Liver (tissue), 9 donors: ENCODE measurements around the gene LHFPL3. TPM values are rescaled to one million over a fixed set of nuclear protein-coding genes. Genes with fewer than 3 reads are reported as not detected.

ENCODE experiments used
- DNase-seq: peaks from one replicate; pipeline ENCODE4 v3.0.0-alpha.2; 2017; ENCODE audit warnings: low spot score
- H3K27ac ChIP-seq, 2 donors: one replicate each; pipeline ENCODE4 v1.7.0; 2013; ENCODE audit warnings: inconsistent platforms in 2 of 2, low read length in 2 of 2, control low read depth in 1 of 2, low read depth in 1 of 2, mild to moderate bottlenecking in 1 of 2
- H3K27me3 ChIP-seq, 4 donors: one replicate each; pipeline versions ENCODE4 v1.6.1 to v1.7.0; 2013; ENCODE audit warnings: low read length in 3 of 4, inconsistent platforms in 1 of 4, mild to moderate bottlenecking in 1 of 4, moderate library complexity in 1 of 4; ENCODE audit not compliant: control insufficient read depth in 4 of 4, insufficient read depth in 4 of 4
- H3K36me3 ChIP-seq, 4 donors: one replicate each; pipeline versions ENCODE4 v1.6.1 to v1.7.0; 2013; ENCODE audit warnings: low read length in 3 of 4, mild to moderate bottlenecking in 3 of 4, low read depth in 1 of 4, moderate library complexity in 1 of 4; ENCODE audit not compliant: control insufficient read depth in 4 of 4, insufficient read depth in 3 of 4
- H3K4me1 ChIP-seq, 4 donors: one replicate each; pipeline versions ENCODE4 v1.6.1 to v1.7.0; 2013; ENCODE audit warnings: low read length in 3 of 4, mild to moderate bottlenecking in 3 of 4, moderate library complexity in 1 of 4; ENCODE audit not compliant: control insufficient read depth in 4 of 4, insufficient read depth in 4 of 4
- H3K4me3 ChIP-seq, 3 donors: one replicate each; pipeline versions ENCODE4 v1.6.1 to v1.7.0; 2013; ENCODE audit warnings: low read length in 3 of 3, control low read depth in 1 of 3, low read depth in 1 of 3, mild to moderate bottlenecking in 1 of 3
- H3K9ac ChIP-seq, 2 donors: one replicate each; pipeline ENCODE4 v1.7.0; 2013; ENCODE audit warnings: low read length in 2 of 2, mild to moderate bottlenecking in 2 of 2, moderate library complexity in 2 of 2, control low read depth in 1 of 2, low read depth in 1 of 2
- H3K9me3 ChIP-seq, 4 donors: one replicate each; pipeline versions ENCODE4 v1.6.1 to v1.7.0; 2013; ENCODE audit warnings: low read length in 3 of 4; ENCODE audit not compliant: control insufficient read depth in 4 of 4
- ATF3 ChIP-seq: IDR thresholded peaks from 2 replicates; pipeline ENCODE4 v1.6.1; 2016; ENCODE audit warnings: antibody characterized with exemption
- EGR1 ChIP-seq, 2 donors: IDR thresholded peaks; 2 replicates each; pipeline ENCODE4 v1.6.1; 2016 to 2018; ENCODE audit warnings: antibody characterized with exemption in 2 of 2, low read depth in 2 of 2
- FOXA1 ChIP-seq: IDR thresholded peaks from 2 replicates; pipeline ENCODE4 v1.6.1; 2016; ENCODE audit warnings: antibody characterized with exemption
- FOXA2 ChIP-seq: IDR thresholded peaks from 2 replicates; pipeline ENCODE4 v1.6.1; 2016; ENCODE audit warnings: antibody characterized with exemption
- GABPA ChIP-seq, 2 donors: IDR thresholded peaks in 1 of 2; conservative IDR thresholded peaks in 1 of 2; 2 replicates each; pipeline ENCODE4 v1.6.1; 2016; ENCODE audit warnings: antibody characterized with exemption in 2 of 2, mild to moderate bottlenecking in 1 of 2, moderate library complexity in 1 of 2
- HNF4A ChIP-seq, 2 donors: conservative IDR thresholded peaks; 2 replicates each; pipeline ENCODE4 v1.6.1; 2016; ENCODE audit warnings: antibody characterized with exemption in 2 of 2, mild to moderate bottlenecking in 2 of 2
- HNF4G ChIP-seq: IDR thresholded peaks from 2 replicates; pipeline ENCODE4 v1.6.1; 2016; ENCODE audit warnings: antibody characterized with exemption
- JUND ChIP-seq, 2 donors: IDR thresholded peaks; 2 replicates each; pipeline ENCODE4 v1.6.1; 2016; ENCODE audit warnings: antibody characterized with exemption in 2 of 2
- NR2F2 ChIP-seq: IDR thresholded peaks from 2 replicates; pipeline ENCODE4 v1.6.1; 2016; ENCODE audit warnings: antibody characterized with exemption
- RAD21 ChIP-seq, 2 donors: IDR thresholded peaks; 2 replicates each; pipeline ENCODE4 v1.6.1; 2016; ENCODE audit warnings: antibody characterized with exemption in 2 of 2, mild to moderate bottlenecking in 2 of 2
- RXRA ChIP-seq, 2 donors: IDR thresholded peaks; 2 replicates each; pipeline ENCODE4 v1.6.1; 2017 to 2018; ENCODE audit warnings: antibody characterized with exemption in 2 of 2, mild to moderate bottlenecking in 1 of 2
- SP1 ChIP-seq: IDR thresholded peaks from 2 replicates; pipeline ENCODE4 v1.6.1; 2018; ENCODE audit warnings: antibody characterized with exemption, mild to moderate bottlenecking
- TAF1 ChIP-seq: conservative IDR thresholded peaks from 2 replicates; pipeline ENCODE4 v1.6.1; 2016; ENCODE audit warnings: antibody characterized with exemption, mild to moderate bottlenecking
- WGBS: extraction: QIAGEN DNeasy Blood & Tissue Kit; methylation state at CpG from one replicate; pipeline ENCODE4 v1.1.7; 2013; 5-methylcytosine and 5-hydroxymethylcytosine counted together
- polyA plus RNA-seq, 2 donors: library from polyadenylated mRNA; stranded (reverse) in 1 of 2; unstranded in 1 of 2; fragments of 200-250 nt in 1 of 2; fragments of >200 nt in 1 of 2; fragmentation: Nextera tagmentation in 1 of 2; extraction: Ambion mirVana in 1 of 2; gene quantifications; one replicate each; pipeline versions ENCODE4 v1.2.1 to v1.2.3, GENCODE V29; 2013 to 2015
- total RNA-seq, 2 donors: library from RNA; depleted of rRNA; stranded (reverse); fragments of >200 nt; gene quantifications; one replicate each; pipeline ENCODE4 v1.2.3, GENCODE V29; 2014
- TF ChIP-seq, protein P1 (sequence below): IDR thresholded peaks from 2 replicates; pipeline ENCODE4 v1.6.1; 2016; ENCODE audit warnings: antibody characterized with exemption, mild to moderate bottlenecking
- TF ChIP-seq, protein P2 (sequence below): IDR thresholded peaks from 2 replicates; pipeline ENCODE4 v1.6.1; 2016; ENCODE audit warnings: antibody characterized with exemption
- TF ChIP-seq, protein P3 (sequence below): IDR thresholded peaks from 2 replicates; pipeline ENCODE4 v1.6.1; 2016; ENCODE audit warnings: antibody characterized with exemption
- donor health status: healthy.
- donor health status: healthy.
- donor health status: healthy.
- donor health status: healthy.
- donor health status: healthy.

Gene LHFPL3
- total and polyA plus RNA-seq, 4 donors = not detected

GRCh38 chr7:104499975-104500374 lies 171.6 kb downstream of the LHFPL3 start:
- no peaks in the 10 kb centered on the region for H3K36me3 ChIP-seq
- no peak for DNase-seq
- H3K9ac ChIP-seq = no peak overlapping the region
- no peaks in the 10 kb centered on the region for H3K4me1 ChIP-seq
- WGBS = 70% methylated on average over 5 of the region's 5 CpGs
- H3K27ac ChIP-seq = no peak overlapping the region
- no peaks in the 10 kb centered on the region for H3K9me3 ChIP-seq
- peaks cover 0 to 3% (median 0%) of the 10 kb centered on the region in 4 donors for H3K27me3 ChIP-seq
- TF ChIP-seq HNF4G (no peak), ATF3 (no peak), FOXA1 (no peak), GABPA (IDR thresholded peaks at IDR 0.05 in 1 of 2, conservative IDR thresholded peaks at IDR 0.05 in 1 of 2) (no peak), NR2F2 (no peak), SP1 (no peak), JUND (IDR thresholded peaks at IDR 0.05) (no peak), TAF1 (no peak), RAD21 (IDR thresholded peaks at IDR 0.05) (no peak), RXRA (IDR thresholded peaks at IDR 0.05) (no peak), EGR1 (IDR thresholded peaks at IDR 0.05; ENCODE audit: low read depth in 2 of 2) (no peak)
- TF ChIP-seq, protein P1, sequence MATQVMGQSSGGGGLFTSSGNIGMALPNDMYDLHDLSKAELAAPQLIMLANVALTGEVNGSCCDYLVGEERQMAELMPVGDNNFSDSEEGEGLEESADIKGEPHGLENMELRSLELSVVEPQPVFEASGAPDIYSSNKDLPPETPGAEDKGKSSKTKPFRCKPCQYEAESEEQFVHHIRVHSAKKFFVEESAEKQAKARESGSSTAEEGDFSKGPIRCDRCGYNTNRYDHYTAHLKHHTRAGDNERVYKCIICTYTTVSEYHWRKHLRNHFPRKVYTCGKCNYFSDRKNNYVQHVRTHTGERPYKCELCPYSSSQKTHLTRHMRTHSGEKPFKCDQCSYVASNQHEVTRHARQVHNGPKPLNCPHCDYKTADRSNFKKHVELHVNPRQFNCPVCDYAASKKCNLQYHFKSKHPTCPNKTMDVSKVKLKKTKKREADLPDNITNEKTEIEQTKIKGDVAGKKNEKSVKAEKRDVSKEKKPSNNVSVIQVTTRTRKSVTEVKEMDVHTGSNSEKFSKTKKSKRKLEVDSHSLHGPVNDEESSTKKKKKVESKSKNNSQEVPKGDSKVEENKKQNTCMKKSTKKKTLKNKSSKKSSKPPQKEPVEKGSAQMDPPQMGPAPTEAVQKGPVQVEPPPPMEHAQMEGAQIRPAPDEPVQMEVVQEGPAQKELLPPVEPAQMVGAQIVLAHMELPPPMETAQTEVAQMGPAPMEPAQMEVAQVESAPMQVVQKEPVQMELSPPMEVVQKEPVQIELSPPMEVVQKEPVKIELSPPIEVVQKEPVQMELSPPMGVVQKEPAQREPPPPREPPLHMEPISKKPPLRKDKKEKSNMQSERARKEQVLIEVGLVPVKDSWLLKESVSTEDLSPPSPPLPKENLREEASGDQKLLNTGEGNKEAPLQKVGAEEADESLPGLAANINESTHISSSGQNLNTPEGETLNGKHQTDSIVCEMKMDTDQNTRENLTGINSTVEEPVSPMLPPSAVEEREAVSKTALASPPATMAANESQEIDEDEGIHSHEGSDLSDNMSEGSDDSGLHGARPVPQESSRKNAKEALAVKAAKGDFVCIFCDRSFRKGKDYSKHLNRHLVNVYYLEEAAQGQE = no peak
- TF ChIP-seq, protein P2, sequence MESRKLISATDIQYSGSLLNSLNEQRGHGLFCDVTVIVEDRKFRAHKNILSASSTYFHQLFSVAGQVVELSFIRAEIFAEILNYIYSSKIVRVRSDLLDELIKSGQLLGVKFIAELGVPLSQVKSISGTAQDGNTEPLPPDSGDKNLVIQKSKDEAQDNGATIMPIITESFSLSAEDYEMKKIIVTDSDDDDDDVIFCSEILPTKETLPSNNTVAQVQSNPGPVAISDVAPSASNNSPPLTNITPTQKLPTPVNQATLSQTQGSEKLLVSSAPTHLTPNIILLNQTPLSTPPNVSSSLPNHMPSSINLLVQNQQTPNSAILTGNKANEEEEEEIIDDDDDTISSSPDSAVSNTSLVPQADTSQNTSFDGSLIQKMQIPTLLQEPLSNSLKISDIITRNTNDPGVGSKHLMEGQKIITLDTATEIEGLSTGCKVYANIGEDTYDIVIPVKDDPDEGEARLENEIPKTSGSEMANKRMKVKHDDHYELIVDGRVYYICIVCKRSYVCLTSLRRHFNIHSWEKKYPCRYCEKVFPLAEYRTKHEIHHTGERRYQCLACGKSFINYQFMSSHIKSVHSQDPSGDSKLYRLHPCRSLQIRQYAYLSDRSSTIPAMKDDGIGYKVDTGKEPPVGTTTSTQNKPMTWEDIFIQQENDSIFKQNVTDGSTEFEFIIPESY = no peak
- TF ChIP-seq, protein P3, sequence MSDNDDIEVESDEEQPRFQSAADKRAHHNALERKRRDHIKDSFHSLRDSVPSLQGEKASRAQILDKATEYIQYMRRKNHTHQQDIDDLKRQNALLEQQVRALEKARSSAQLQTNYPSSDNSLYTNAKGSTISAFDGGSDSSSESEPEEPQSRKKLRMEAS = no peak
- H3K4me3 ChIP-seq = no peak overlapping the region

GRCh38 chr7:104509874-104510273 lies 181.5 kb downstream of the LHFPL3 start:
- Histone ChIP-seq H3K4me1 (no peaks in the 10 kb centered on the region), H3K36me3 (no peaks in the 10 kb centered on the region), H3K9me3 (no peaks in the 10 kb centered on the region), H3K27me3 (no peaks in the 10 kb centered on the region), H3K9ac (no peak overlapping the region), H3K27ac (no peak overlapping the region), H3K4me3 (no peak overlapping the region)
- TF ChIP-seq HNF4A (conservative IDR thresholded peaks at IDR 0.05) = no peak
- no peak for TF ChIP-seq FOXA2
- no peak for TF ChIP-seq TAF1
- TF ChIP-seq SP1 = no peak
- DNase-seq = no peak
